Activated CD8-positive, alpha-beta memory T cell treated with anti-CD3 and anti-CD28 coated beads, Interleukin-2, amount 50 U/mL, for 4 hours (primary cell): ENCODE measurements around the gene FAM168B.

Experiments
- DNase-seq: peaks from one replicate; pipeline ENCODE4 v3.0.0-alpha.2; 2020

Gene FAM168B

GRCh38 chr2:131038258-131039100 lies 54.8 kb downstream of the FAM168B start:
- DNase-seq, result no peak

DNA sequence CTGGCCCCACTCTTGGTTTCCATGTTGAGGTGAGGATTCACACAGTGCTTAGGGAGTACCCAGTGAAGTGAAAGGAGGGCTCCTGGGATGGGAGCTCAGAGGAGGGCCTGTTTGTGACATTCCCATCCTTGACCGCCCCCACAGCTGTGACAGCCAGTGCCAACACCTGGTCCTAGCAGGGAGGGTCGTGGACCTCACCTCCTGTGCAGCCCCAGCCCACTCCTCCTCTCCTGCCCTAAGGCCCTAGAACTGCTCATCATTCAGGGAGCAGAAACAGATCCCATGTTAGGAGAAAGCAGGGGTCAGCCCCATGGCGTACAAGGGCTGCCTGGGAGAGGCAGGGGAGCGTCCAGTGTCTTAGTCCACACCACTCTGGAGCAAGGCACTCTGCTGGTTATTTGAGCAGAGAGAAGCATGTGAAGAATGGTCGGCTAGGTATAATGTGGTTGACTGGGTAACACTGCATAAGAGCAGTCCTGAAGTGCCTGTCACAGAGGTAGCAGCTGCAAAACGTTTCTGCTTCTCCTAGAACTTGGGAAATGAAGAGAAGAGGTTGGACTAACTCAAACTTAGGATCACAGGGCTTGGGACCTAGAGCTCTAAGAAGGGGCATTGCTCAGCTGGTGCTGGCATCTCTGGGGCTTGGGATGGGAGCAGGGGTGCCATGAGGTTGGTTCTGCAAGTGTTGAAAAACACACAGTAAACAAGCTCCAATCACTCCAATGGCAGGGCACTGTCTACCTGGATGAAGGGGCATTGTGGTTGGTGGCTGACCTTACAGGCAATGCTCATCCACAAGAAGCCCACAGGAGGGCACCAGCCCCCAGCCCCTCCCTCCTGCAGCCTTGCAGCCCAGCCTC lies 55.6 kb downstream of the FAM168B start:
- DNase-seq, result no peak

- no peak for DNase-seq
Observed at GRCh38 chr2:131036696-131037397, 56.4 kb downstream of the FAM168B start.

DNA sequence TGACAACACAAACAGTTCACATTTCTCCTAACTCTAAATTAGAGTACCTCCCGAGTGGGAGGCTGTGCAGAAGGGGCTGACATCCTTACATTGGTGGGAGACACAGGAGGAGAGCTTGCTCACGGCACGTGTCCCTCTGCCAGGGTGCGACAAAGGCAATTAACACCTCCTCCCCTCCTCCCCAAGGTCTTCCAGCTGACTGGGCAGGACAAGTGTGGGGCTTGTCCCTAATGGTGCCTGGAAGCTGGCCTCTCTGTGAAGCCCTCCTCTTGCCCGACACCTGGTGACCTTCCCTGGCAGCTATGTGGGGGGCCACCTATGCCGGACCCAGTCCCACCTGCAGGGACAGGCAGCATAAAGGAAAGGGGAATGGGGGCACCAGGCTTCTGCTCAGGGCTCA lies 57.0 kb downstream of the FAM168B start:
- DNase-seq, result no peak

DNA sequence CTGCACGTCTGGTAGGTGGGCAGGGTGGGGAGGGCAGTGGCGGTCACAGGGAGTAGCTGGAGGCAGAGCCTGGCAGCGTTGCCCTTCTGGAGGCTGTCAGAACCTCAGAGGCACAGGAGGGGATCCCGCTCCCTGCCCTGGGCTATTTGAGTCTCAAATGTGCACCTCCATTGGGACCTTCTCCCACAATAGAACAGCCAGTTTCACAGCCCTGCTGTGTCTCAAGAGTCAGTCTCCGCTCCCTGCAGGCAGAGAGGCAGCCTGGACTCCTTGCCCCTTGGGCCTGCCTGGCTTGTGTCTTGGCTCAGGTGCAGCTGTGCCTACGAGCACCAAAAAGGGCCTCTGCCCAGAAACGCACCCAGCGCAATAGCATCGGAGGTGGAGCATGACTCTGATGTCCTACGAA lies 57.4 kb downstream of the FAM168B start:
- DNase-seq, result no peak

GRCh38 chr2:131035112-131035825 lies 58.0 kb downstream of the FAM168B start:
- no peak for DNase-seq

GRCh38 chr2:131034122-131035051 lies 58.9 kb downstream of the FAM168B start:
- DNase-seq, result peak; percentile 54

DNA sequence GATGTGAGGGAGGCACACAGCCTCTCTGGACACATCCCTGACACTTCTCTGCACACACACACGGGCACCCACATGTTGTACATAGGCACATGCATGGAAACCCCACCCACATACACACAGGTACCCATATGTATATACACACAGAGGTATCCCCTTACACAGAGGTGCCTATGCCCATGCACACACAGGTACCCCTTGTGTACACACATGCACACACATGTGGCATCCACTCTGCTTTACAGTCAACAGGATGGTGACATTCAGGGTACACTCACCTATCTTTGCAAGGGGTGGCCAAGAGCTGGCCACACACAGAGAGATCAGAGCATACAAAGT lies 59.5 kb downstream of the FAM168B start:
- DNase-seq, result no peak

- no peak for DNase-seq
Observed at GRCh38 chr2:131032393-131032836, 60.8 kb downstream of the FAM168B start.

DNA sequence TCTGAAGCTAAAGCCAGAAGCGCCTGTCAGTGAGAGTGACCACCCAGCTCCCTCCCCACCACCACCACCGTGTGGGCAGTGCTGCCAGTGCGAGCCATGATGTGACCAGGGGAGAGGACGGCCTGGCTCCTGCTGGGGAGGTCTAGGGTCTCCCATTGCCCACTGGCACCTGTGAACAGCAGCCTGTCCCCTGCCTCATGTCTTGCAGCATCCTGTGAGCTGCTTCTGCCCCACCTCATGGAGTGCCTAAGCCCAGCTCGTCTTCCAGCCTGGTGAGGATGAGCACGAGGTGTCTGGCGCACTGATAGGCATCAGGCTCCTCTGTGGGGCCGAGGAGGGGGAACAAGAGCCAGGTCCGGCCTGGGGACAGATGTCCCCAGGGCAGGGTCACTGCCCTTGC lies 61.4 kb downstream of the FAM168B start:
- DNase-seq, result no peak

- DNase-seq, result no peak
Observed at GRCh38 chr2:131031431-131031841, 61.8 kb downstream of the FAM168B start.

- DNase-seq, result no peak
Observed at GRCh38 chr2:131030478-131030971, 62.7 kb downstream of the FAM168B start.

GRCh38 chr2:131029812-131030211 lies 63.4 kb downstream of the FAM168B start:
- DNase-seq, result no peak

- no peak for DNase-seq
Observed at GRCh38 chr2:131027566-131028528, 65.4 kb downstream of the FAM168B start.

- no peak for DNase-seq
Observed at GRCh38 chr2:131026919-131027318, 66.3 kb downstream of the FAM168B start.

GRCh38 chr2:131023758-131024157 lies 69.5 kb downstream of the FAM168B start:
- no peak for DNase-seq

- no peak for DNase-seq
Observed at GRCh38 chr2:131022731-131023130, 70.5 kb downstream of the FAM168B start.

DNA sequence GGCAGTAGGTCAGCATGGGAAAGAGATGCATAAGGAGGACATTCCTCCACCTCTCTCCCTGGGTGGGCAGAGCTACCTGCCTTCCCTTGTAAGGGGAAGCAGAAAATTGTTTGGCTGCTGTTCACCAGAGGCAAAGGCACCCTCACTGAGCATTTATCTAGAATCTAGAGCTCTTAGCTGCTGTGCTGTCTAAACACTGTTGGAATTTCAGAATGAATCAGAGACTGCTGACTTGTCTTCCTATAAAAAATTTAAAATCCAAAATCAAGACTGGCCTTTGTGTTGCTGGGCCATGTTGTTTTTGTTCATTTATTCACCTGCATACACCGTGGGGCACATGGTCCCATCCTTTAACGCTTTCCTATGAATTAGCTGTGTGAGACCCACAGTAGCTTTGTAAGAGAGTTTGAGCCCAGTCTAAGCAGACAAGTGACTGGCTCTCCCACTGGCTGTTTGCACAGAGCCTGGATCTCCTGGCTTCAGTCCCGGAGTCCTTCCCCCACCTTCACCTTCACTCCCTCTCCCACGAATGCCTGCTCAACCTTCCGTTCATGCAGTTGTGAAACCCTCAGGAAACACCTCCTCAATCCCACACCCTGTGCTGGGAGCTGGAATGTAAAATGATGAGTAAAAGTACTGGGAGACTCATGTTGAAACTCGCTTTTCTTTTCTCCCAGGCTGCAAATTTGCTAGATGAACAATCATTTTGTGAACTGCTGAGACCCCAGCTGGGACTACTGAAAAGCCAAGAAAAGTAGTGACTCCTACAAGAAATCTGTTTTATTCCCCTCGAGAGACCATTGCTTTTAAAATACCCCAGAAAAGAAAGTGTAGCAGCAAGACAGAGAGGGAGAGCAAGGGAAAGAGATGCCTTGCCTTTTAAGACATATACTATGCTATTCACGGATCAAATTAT lies 76.2 kb downstream of the FAM168B start:
- no peak for DNase-seq

GRCh38 chr2:131015764-131016163 lies 77.5 kb downstream of the FAM168B start:
- no peak for DNase-seq
